HepG2 (cell line): ENCODE results near the gene SLC41A3. TPM values are rescaled to one million over a fixed set of nuclear protein-coding genes. Genes with fewer than 3 reads are reported as not detected.

Source experiments
- ATAC-seq: fragments of 200-7000 bp; cut with Tn5 transposase; 3 replicates; pipeline ENCODE4 v1.9.1; 2020; ENCODE audit warnings: mild to moderate bottlenecking, moderate library complexity
- BruUV-seq: library from RNA; stranded (reverse); fragments of 400-500 nt; replicated peaks from 2 replicates; lab custom pipeline; 2021; lab: Mats Ljungman, UMichigan
- CTCF ChIA-PET: fragments of 300-600 bp; formaldehyde crosslinking; extraction: SDS; loops from one replicate; lab custom pipeline; 2021; ENCODE audit warnings: low total read pairs, inconsistent platforms, low intra/inter-chr PET ratio; lab: Yijun Ruan, JAX
- POLR2A ChIA-PET: fragments of 350-600 bp; sonication (Branson Sonifier 250); formaldehyde crosslinking; loops from one replicate; lab custom pipeline; 2020; ENCODE audit warnings: antibody characterized with exemption, inconsistent platforms; lab: Yijun Ruan, JAX
- DNase-seq: peaks from one replicate; pipeline ENCODE4 v3.0.0-alpha.2; 2015; ENCODE audit warnings: low spot score
- FAIRE-seq: peaks from 3 replicates; lab custom pipeline; 2011; peaks lifted over from hg19 to GRCh38; lab: Jason Lieb, UNC
- H2AFZ ChIP-seq: one replicate; pipeline ENCODE4 v1.6.1; 2011; ENCODE audit warnings: low read length, inconsistent platforms
- H3K27ac ChIP-seq: fragments of 300-600 bp; 3 replicates; pipeline ENCODE4 v1.8.0; 2011; ENCODE audit warnings: mixed run types, mild to moderate bottlenecking, mixed read lengths, low read length, inconsistent platforms; ENCODE audit not compliant: insufficient read depth; ENCODE audit errors: extremely low read length
- H3K27me3 ChIP-seq, 2 experiments: fragments of 200-600 bp in 1 of 2; 2 replicates in 1 of 2; 3 replicates in 1 of 2; pipeline versions ENCODE4 v1.6.0 to v1.8.0; 2011; ENCODE audit warnings: low read length in 2 of 2, mild to moderate bottlenecking in 2 of 2, moderate library complexity in 2 of 2, inconsistent platforms in 1 of 2; ENCODE audit not compliant: insufficient read depth in 2 of 2, control insufficient read depth in 1 of 2
- H3K36me3 ChIP-seq, 2 experiments: fragments of 200-600 bp in 1 of 2; replicated peaks in 1 of 2; 2 replicates in 1 of 2; 3 replicates in 1 of 2; pipeline versions ENCODE4 v1.5.1 to v1.8.0; 2011; ENCODE audit warnings: low read length in 2 of 2, inconsistent platforms in 1 of 2; ENCODE audit not compliant: insufficient read depth in 2 of 2, control insufficient read depth in 1 of 2
- H3K4me1 ChIP-seq: 2 replicates; pipeline ENCODE4 v1.5.1; 2012; ENCODE audit warnings: low read length, inconsistent platforms; ENCODE audit not compliant: insufficient read depth
- H3K4me2 ChIP-seq: 2 replicates; pipeline ENCODE4 v1.6.0; 2011; ENCODE audit warnings: low read depth, low read length, inconsistent platforms
- H3K4me3 ChIP-seq, 3 experiments: fragments of 200-600 bp in 1 of 3; sonication (generic), shearing (Covaris generic) in 1 of 3; replicated peaks in 1 of 3; 2 replicates each; pipeline ENCODE4 v1.5.1; 2011 to 2016; ENCODE audit warnings: low read length in 3 of 3, inconsistent platforms in 2 of 3, low read depth in 2 of 3, mild to moderate bottlenecking in 2 of 3, control low read depth in 1 of 3, mixed read lengths in 1 of 3; ENCODE audit not compliant: insufficient read depth in 1 of 3
- H3K79me2 ChIP-seq: one replicate; pipeline ENCODE4 v1.6.1; 2011; ENCODE audit warnings: low read length, inconsistent platforms; ENCODE audit not compliant: insufficient read depth
- H3K9ac ChIP-seq: 2 replicates; pipeline ENCODE4 v1.6.0; 2011; ENCODE audit warnings: mild to moderate bottlenecking, low read depth, low read length, inconsistent platforms; ENCODE audit not compliant: insufficient read depth
- H3K9me3 ChIP-seq: 2 replicates; pipeline ENCODE4 v1.5.1; 2012; ENCODE audit warnings: mild to moderate bottlenecking, low read length
- H4K20me1 ChIP-seq: 2 replicates; pipeline ENCODE4 v1.6.0; 2011; ENCODE audit warnings: inconsistent platforms, mild to moderate bottlenecking, low read length, moderate library complexity; ENCODE audit not compliant: insufficient read depth
- DNMT1 ChIP-seq: sonication (generic); formaldehyde crosslinking; IDR thresholded peaks from 2 replicates; pipeline ENCODE4 v1.5.1; 2020; ENCODE audit warnings: mild to moderate bottlenecking, missing genetic modification reagents
- GATA4 ChIP-seq: sonication (generic); IDR thresholded peaks from 2 replicates; pipeline ENCODE4 v1.6.1; 2016; ENCODE audit warnings: antibody characterized with exemption, low read depth, borderline replicate concordance
- GMEB1 ChIP-seq: sonication (generic); formaldehyde crosslinking; IDR thresholded peaks from 2 replicates; pipeline ENCODE4 v1.5.1; 2020; ENCODE audit warnings: missing genetic modification reagents, mild to moderate bottlenecking, borderline replicate concordance
- MBD4 ChIP-seq: IDR thresholded peaks from 2 replicates; pipeline ENCODE4 v1.6.1; 2012; ENCODE audit warnings: low read length, inconsistent platforms, borderline replicate concordance
- NFYB ChIP-seq: sonication (generic); formaldehyde crosslinking; IDR thresholded peaks from 2 replicates; pipeline ENCODE4 v1.4.0; 2020; ENCODE audit warnings: missing genetic modification reagents
- RORA ChIP-seq: sonication (generic); formaldehyde crosslinking; IDR thresholded peaks from 2 replicates; pipeline ENCODE4 v1.5.0; 2020; ENCODE audit warnings: mild to moderate bottlenecking, missing genetic modification reagents, moderate library complexity
- TOE1 ChIP-seq: sonication (generic); formaldehyde crosslinking; IDR thresholded peaks from 2 replicates; pipeline ENCODE4 v1.4.0; 2020; ENCODE audit warnings: mild to moderate bottlenecking, missing genetic modification reagents
- ZNF230 ChIP-seq: sonication (generic); formaldehyde crosslinking; IDR thresholded peaks from 2 replicates; pipeline ENCODE4 v1.4.0; 2020; ENCODE audit warnings: mild to moderate bottlenecking, missing genetic modification reagents
- ZNF337 ChIP-seq: sonication (generic); formaldehyde crosslinking; IDR thresholded peaks from 2 replicates; pipeline ENCODE4 v1.5.1; 2020; ENCODE audit warnings: missing genetic modification reagents, low read depth, mild to moderate bottlenecking, borderline replicate concordance
- ZNF431 ChIP-seq: sonication (generic); formaldehyde crosslinking; IDR thresholded peaks from 2 replicates; pipeline ENCODE4 v1.9.0; 2022; ENCODE audit warnings: missing genetic modification reagents, low read depth, mild to moderate bottlenecking, borderline replicate concordance
- ZNF597 ChIP-seq: sonication (generic); formaldehyde crosslinking; IDR thresholded peaks from 2 replicates; pipeline ENCODE4 v1.5.0; 2020; ENCODE audit warnings: missing genetic modification reagents
- ZNF644 ChIP-seq: IDR thresholded peaks from 2 replicates; pipeline ENCODE4 v1.6.1; 2016; ENCODE audit warnings: low read depth
- ZSCAN9 ChIP-seq: IDR thresholded peaks from 2 replicates; pipeline ENCODE4 v1.6.1; 2016; ENCODE audit warnings: borderline replicate concordance
- WGBS: methylation state at CpG from one replicate; pipeline ENCODE4 v1.1.6; 2017; ENCODE audit warnings: low lambda C conversion rate; 5-methylcytosine and 5-hydroxymethylcytosine counted together
- in situ Hi-C: cut with HindIII; loops from 2 replicates; pipeline ENCODE4 v1.10.0; 2017; ENCODE audit warnings: low pct_unique_long_range_greater_than_20kb; ENCODE audit not compliant: extremely low pct_ligation_motif_present
- intact Hi-C: fragments of 100-400 bp; cut with micrococcal nuclease; formaldehyde crosslinking; loops from one replicate; pipeline ENCODE4 v1.10.0; 2022; ENCODE audit not compliant: unreplicated experiment
- polyA plus RNA-seq, 8 experiments: library from polyadenylated mRNA; depleted of rRNA in 3 of 8; stranded (reverse) in 7 of 8; unstranded in 1 of 8; fragments of >200 nt; fragmentation: Illumina TruSeq in 4 of 8; extraction: Trizol in 4 of 8; gene quantifications; 2 replicates each; pipeline versions ENCODE4 v1.2.1 to v1.2.3, GENCODE V29; 2011 to 2016; ENCODE audit warnings: low read depth in 4 of 8, missing spikeins in 1 of 8, mixed read lengths in 1 of 8; ENCODE audit not compliant: insufficient read depth in 1 of 8
- total RNA-seq, 5 experiments: library from RNA; depleted of rRNA; stranded (reverse); fragments of >200 nt; fragmentation: Illumina TruSeq; extraction: Trizol; gene quantifications; 2 replicates each; pipeline ENCODE4 v1.2.3, GENCODE V29; 2016; ENCODE audit warnings: low read depth in 1 of 5
- TF ChIP-seq, protein P1 (sequence below): sonication (generic); formaldehyde crosslinking; IDR thresholded peaks from 2 replicates; pipeline ENCODE4 v1.4.0; 2020; ENCODE audit warnings: mild to moderate bottlenecking, missing genetic modification reagents

The SLC41A3 gene
- total and polyA plus RNA-seq, 2 of the 13 experiments (the other 11 are each of a cell fraction or from before 2014, with no cell fraction given): 26.0 to 71.1 TPM

- no TSS peak for BruUV-seq
These were observed 27.2 kb upstream of the SLC41A3 start for GRCh38 chr3:126111126-126111551.

More at GRCh38 chr3:126111126-126111551, 27.2 kb upstream of the SLC41A3 start:
- in situ Hi-C loops (no loop called here), intact Hi-C loops (loop anchor here (10.0 kb wide), 1 partner anchor 136 kb away; no protein-coding TSS in a partner anchor)
- 90% methylated on average over 5 of the region's 10 CpGs for WGBS
- FAIRE-seq (no peak), ATAC-seq (no peak), DNase-seq (no peak)
- Histone ChIP-seq H3K4me1 (no peaks in the 10 kb centered on the region), H3K9me3 (no peaks in the 10 kb centered on the region), H3K27me3 (no peaks in the 10 kb centered on the region), H3K79me2 (no peaks in the 10 kb centered on the region), H3K9ac (no peak overlapping the region), H2AFZ (no peak overlapping the region), H3K36me3 (peaks cover 7 to 8% of the 10 kb centered on the region in 2 experiments; a peak in 3 of 5 replicates), H3K4me2 (no peak overlapping the region), H3K4me3 (no peak overlapping the region), H3K27ac (no peak overlapping the region), H4K20me1 (no peaks in the 10 kb centered on the region)
- CTCF ChIA-PET: no interaction called here
- TF ChIP-seq RORA (CRISPR knock-in tag): no peak
- TF ChIP-seq ZNF230 (CRISPR knock-in tag): no peak
- TF ChIP-seq ZNF644: no peak
- TF ChIP-seq, protein P1, sequence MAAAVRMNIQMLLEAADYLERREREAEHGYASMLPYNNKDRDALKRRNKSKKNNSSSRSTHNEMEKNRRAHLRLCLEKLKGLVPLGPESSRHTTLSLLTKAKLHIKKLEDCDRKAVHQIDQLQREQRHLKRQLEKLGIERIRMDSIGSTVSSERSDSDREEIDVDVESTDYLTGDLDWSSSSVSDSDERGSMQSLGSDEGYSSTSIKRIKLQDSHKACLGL (CRISPR knock-in tag): no peak
- no peak for TF ChIP-seq MBD4
- no peak for TF ChIP-seq TOE1 (CRISPR knock-in tag)
- no peak for TF ChIP-seq NFYB (CRISPR knock-in tag)
- TF ChIP-seq ZSCAN9 (CRISPR knock-in tag): no peak
- TF ChIP-seq ZNF431 (CRISPR knock-in tag): no peak
- no peak for TF ChIP-seq GATA4
- TF ChIP-seq DNMT1 (CRISPR knock-in tag): no peak
- TF ChIP-seq ZNF597 (CRISPR knock-in tag): no peak
- TF ChIP-seq GMEB1 (CRISPR knock-in tag): no peak
- no peak for TF ChIP-seq ZNF337 (CRISPR knock-in tag)
- TF ChIP-seq, all 625 proteins: peak for 0
- POLR2A ChIA-PET: no interaction called here
